ENCODE data around the gene PLXNB1. TPM values are rescaled to one million over a fixed set of nuclear protein-coding genes. Genes with fewer than 3 reads are reported as not detected.

Gene PLXNB1
- total RNA-seq, 4 donors from 2014 or later, result 129 to 530 (median 245) TPM

DNA sequence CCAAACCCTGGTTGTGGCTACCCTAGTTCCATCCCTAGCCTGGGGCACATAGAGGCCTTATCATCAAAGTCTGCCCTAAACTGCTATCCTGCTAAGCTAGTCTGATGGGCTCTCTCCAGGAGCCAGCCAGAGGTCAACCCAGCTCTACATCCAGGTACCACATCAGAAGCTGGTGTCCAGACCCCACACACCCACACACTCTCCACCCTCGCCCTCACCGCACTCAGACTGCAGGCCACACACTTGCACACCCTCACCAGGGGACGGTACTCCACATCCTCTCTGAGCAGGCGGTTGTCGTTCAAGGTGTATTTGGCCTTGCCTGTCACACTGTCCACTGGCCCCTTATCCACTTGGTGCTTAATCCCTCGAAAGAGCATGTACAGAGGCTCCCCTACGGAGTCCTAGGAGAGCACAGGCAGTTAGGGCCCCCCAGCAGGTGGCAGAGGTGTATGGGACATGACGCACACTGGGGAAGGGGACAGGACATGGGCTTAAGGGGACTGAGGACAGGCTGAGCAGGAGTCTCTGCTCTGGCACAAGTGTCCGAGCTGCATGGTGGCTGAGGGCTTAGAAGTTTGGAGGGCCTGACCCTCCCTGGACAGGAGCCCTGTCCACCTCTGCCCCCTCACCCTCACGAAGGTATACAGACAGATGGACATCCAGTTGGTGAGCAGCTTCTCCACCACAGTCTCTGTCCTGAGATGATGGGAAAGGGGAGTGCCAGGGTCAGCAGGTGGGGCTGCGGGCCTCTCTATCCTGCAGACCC lies 18.1 kb downstream of the PLXNB1 start:
- intact Hi-C loops (cut with DNase I; ENCODE audit: low total_unique reads) (no loop called here), in situ Hi-C loops (cut with MboI; ENCODE audit: low pct_ligation_motif_present in 1 of 4, low pct_unique_long_range_greater_than_20kb in 1 of 4, low sequenced_read_pairs in 3 of 4) (no loop called here)
- H3K4me3 ChIP-seq, result no peak overlapping the region
- 67 to 95% methylated on average over 3 to 10 of the region's 11 CpGs for WGBS, 2 donors (ENCODE audit: low coverage in 1 of 2)
- H3K27ac ChIP-seq, result no peak overlapping the region
- TF ChIP-seq POLR2A (IDR thresholded peaks at IDR 0.05) (no peak), POLR2AphosphoS5 (IDR thresholded peaks at IDR 0.05) (no peak), CTCF (IDR thresholded peaks at IDR 0.05) (no peak), EP300 (IDR thresholded peaks at IDR 0.05; ENCODE audit: low read depth) (no peak)
- H3K9me3 ChIP-seq, result no peaks in the 10 kb centered on the region
- peaks cover 0 to 4% (median 0%) of the 10 kb centered on the region in 4 donors for H3K4me1 ChIP-seq
- H3K36me3 ChIP-seq, result peaks cover 0 to 41% (median 4%) of the 10 kb centered on the region in 4 donors
- no peaks in the 10 kb centered on the region for H3K27me3 ChIP-seq
- DNase-seq, result no peak

DNA sequence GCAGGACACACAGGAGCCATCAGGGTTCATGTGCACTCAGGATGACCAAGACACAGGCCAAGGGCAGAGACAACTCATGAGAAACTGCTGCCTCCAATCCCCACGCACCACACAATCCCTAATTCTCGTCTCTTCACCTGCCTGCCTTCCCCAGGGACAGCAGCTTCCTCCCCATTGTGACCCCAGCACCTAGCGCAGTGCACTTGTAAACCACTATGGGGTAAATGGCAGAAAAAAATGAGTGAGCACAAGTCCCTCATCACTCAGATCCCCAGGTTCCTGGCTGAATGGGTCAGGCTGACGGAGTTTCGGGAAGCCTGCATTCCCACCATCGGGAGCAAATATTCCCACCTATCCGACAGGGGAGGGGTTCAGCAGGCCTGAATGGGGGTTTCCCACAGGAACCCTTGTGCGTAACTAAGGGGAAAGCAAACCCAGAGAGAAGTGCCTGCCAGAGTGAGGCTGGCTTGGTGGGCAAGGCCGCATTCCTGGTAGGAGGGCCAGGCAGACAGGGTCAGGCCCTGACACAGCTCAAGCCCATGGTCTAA lies 18.8 kb downstream of the PLXNB1 start:
- H3K4me3 ChIP-seq, result no peak overlapping the region
- in situ Hi-C loops (cut with MboI; ENCODE audit: low pct_ligation_motif_present in 1 of 4, low pct_unique_long_range_greater_than_20kb in 1 of 4, low sequenced_read_pairs in 3 of 4), result no loop called here
- no peaks in the 10 kb centered on the region for H3K27me3 ChIP-seq
- H3K36me3 ChIP-seq, result peaks cover 0 to 41% (median 4%) of the 10 kb centered on the region in 4 donors
- no peaks in the 10 kb centered on the region for H3K9me3 ChIP-seq
- intact Hi-C loops (cut with DNase I; ENCODE audit: low total_unique reads), result no loop called here
- TF ChIP-seq CTCF (IDR thresholded peaks at IDR 0.05) (no peak), POLR2A (IDR thresholded peaks at IDR 0.05) (no peak), EP300 (IDR thresholded peaks at IDR 0.05; ENCODE audit: low read depth) (no peak), POLR2AphosphoS5 (IDR thresholded peaks at IDR 0.05) (no peak)
- peaks cover 0 to 4% (median 0%) of the 10 kb centered on the region in 4 donors for H3K4me1 ChIP-seq
- 80 to 86% methylated on average over 1 to 9 of the region's 9 CpGs for WGBS, 2 donors (ENCODE audit: low coverage in 1 of 2)
- H3K27ac ChIP-seq, result no peak overlapping the region
- no peak for DNase-seq

GRCh38 chr3:48410205-48411040 lies 19.5 kb downstream of the PLXNB1 start:
- Histone ChIP-seq H3K9me3 (no peaks in the 10 kb centered on the region), H3K27me3 (no peaks in the 10 kb centered on the region), H3K27ac (no peak overlapping the region), H3K4me3 (no peak overlapping the region), H3K4me1 (peaks cover 0 to 4% (median 0%) of the 10 kb centered on the region in 4 donors), H3K36me3 (peaks cover 0 to 41% (median 4%) of the 10 kb centered on the region in 4 donors)
- intact Hi-C loops (cut with DNase I; ENCODE audit: low total_unique reads), result no loop called here
- WGBS, 2 donors (ENCODE audit: low coverage in 1 of 2), result 91% methylated on average over 16 of the region's 16 CpGs; no CpG with 5 or more reads in 1 of the 2 donors
- DNase-seq, result no peak
- TF ChIP-seq POLR2AphosphoS5 (IDR thresholded peaks at IDR 0.05), result no peak
- TF ChIP-seq POLR2A (IDR thresholded peaks at IDR 0.05), result no peak
- TF ChIP-seq CTCF (IDR thresholded peaks at IDR 0.05), result no peak
- TF ChIP-seq EP300 (IDR thresholded peaks at IDR 0.05; ENCODE audit: low read depth), result no peak
- in situ Hi-C loops (cut with MboI; ENCODE audit: low pct_ligation_motif_present in 1 of 4, low pct_unique_long_range_greater_than_20kb in 1 of 4, low sequenced_read_pairs in 3 of 4), result no loop called here
